Renal cortex interstitium (tissue), 11 donors: ENCODE measurements around the gene RCOR3. TPM values are rescaled to one million over a fixed set of nuclear protein-coding genes. Genes with fewer than 3 reads are reported as not detected.
"Not testable (repeated sequence)": the region's sequence is repeated elsewhere in the genome, so short reads cannot be mapped to it uniquely, and the experiment has no call there.

Source experiments
- DNase-seq, 11 donors: peaks; one replicate each; pipeline ENCODE4 v3.0.0-alpha.2; 2013; ENCODE audit warnings: low read depth in 9 of 11, low spot score in 4 of 11; ENCODE audit errors: extremely low read depth in 1 of 11
- polyA plus RNA-seq, 3 donors: library from polyadenylated mRNA; unstranded; fragments of 120-200 nt; gene quantifications; one replicate each; pipeline ENCODE4 v1.2.1, GENCODE V29; 2013; ENCODE audit not compliant: insufficient read length in 3 of 3

Gene RCOR3
- polyA plus RNA-seq, 3 donors, result 69.3 to 106 (median 76.8) TPM

DNA sequence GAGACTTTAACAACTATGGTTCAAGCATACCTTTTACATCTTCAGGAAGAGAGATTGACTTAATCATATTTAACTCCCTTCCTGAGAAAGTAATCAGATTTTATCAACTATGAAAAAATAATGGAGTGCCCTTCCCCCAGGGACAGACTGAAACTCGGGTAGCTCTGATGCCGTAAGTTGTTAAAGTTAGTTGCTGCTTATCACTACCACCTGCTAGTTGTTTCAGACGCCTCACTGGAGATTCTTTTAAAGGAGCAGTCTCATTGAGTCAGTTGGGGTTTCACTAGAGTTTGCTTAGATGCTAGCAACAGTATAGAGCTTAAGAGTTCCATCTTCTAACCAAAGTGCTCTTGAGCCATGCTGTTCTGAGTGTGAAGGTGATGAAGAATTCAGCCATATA is 50.5 kb downstream of the RCOR3 start:
- no peak for DNase-seq

DNA sequence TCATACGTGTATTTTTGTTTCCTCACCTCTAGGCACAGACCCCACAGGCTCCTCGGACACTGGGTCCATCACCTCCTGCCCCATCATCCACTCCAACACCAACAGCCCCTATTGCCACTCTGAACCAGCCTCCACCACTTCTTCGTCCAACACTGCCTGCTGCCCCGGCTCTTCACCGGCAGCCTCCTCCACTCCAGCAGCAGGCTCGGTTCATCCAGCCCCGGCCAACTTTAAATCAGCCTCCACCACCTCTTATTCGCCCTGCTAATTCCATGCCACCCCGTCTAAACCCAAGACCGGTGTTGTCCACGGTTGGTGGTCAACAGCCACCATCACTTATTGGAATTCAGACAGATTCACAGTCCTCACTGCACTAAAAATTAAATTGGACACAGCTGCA is 54.2 kb downstream of the RCOR3 start:
- no peak for DNase-seq

DNA sequence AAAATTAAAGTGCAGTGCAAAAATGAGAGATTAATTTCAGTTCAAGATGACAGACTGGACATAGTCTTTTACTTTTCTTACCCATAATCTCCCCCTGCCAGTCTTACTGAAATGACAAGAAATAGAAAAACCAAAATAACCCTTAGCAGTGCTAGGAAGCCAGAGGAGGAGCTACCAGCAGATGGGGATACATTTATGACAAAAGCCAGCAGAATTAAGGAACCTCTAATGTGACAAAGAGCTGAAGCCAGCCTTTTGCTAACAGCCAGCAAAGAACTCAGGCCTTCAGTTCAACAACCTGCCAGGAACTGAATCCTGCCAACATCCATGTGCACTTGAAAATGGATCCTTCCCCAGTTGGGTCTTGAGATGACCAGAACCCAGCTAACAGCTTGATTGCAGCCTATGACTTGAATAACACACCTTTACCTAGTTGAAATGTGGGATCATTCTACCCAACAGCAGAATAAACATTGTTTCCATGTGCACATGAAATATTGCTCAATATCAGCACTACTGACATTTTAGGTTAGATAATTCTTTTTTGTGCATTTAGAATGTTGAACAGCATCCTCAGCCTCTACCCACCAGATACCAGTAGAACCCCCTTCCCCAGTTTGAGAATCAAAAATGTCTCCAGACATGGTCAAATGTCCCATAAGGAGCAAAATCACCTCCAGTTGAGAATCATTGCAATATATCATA is 59.6 kb downstream of the RCOR3 start:
- DNase-seq, result no peak

DNA sequence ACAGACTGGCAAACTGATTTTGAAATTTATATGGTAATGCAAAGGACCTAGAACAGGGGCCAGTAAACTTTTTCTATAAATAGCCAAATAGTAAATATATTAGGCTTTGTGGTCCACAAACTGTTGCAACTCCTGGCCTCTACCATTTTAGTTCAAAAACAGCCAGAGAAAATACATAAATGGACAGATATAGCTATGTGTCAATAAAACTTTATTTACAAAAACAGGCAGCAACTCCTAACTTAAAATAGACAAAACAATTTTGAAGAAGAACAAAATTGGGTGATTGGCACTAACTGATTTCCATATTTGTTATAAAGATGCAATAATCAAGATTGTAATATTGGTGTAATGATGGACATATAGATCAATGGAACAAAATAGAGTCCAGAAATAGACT is 60.7 kb downstream of the RCOR3 start:
- no peak for DNase-seq

DNA sequence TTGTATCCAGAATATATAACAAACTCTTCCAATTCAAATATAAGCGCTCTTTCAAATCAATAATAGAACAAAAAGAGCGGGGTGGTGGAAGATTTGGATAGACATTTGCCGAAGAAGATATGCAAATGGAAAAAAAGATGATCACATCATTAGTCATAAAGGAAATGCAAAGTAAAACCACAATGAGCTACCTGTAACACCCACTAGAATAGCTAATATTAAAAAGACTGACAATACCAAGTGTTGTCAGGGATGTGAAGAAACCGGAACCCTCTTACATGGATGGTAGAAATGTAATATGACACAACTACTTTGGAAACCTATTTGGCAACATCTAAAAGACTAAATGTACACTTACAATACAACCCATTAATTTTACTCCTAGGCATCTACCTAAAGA is 61.8 kb downstream of the RCOR3 start:
- DNase-seq, result no peak

DNA sequence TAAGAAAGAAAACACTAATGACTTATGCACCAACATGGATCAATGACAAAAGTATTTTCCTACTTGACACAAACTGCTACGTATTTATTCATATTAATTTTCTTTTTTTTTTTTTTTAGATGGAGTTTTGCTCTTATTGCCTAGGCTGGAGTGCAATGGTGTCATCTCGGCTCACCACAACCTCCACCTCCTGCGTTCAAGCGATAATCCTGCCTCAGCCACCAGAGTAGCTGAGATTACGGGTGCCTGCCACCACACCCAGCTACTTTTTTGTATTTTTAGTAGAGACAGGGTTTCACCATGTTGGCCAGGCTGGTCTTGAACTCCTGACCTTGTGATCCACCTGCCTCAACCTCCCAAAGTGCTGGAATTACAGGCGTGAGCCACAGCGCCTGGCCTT is 62.5 kb downstream of the RCOR3 start:
- DNase-seq, result not testable (repeated sequence)

DNA sequence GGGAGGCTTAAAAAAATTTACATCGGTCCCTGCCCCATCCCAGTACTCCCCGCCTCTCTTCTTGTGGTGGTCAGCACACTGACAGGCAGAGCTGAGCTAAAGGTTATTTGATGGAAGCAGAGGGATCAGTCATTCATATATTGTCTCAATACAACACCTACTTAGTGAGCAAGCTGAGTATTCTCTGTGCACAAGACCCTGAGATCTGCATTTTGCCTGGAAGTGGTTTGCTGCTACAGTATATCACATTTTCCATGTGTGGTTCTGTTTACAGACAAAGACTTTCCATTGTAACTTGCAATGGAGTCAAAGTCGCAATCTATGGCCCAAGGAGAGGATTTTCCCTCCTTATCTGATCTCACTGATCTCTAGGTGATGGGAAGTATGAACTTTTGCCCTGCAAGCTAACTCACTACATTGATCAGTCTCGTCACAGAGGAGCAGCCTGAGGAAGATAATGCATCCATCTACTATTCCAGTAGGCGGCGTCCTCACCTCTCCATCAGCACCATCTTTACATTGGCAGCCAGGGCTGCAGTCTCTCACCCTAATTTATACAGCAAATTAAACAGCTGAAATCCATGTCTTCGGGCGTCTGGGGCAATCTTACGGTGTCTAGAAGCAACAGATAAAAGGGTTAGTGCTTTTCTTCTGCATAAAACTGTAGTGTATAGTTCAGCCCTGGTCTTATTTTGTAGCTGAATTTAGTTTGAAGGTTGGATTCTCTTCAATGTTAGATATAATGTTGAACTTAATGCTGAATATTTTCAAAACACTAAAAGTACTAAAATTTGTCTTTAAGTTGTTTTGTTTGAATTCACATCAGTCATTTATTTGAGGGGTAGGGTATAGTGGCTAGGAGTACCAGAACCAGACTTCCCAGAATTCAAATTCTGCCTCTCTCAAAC is 64.2 kb downstream of the RCOR3 start:
- DNase-seq, result peak in 8 of 11 donors; percentile 21 to 61 (median 44)

DNA sequence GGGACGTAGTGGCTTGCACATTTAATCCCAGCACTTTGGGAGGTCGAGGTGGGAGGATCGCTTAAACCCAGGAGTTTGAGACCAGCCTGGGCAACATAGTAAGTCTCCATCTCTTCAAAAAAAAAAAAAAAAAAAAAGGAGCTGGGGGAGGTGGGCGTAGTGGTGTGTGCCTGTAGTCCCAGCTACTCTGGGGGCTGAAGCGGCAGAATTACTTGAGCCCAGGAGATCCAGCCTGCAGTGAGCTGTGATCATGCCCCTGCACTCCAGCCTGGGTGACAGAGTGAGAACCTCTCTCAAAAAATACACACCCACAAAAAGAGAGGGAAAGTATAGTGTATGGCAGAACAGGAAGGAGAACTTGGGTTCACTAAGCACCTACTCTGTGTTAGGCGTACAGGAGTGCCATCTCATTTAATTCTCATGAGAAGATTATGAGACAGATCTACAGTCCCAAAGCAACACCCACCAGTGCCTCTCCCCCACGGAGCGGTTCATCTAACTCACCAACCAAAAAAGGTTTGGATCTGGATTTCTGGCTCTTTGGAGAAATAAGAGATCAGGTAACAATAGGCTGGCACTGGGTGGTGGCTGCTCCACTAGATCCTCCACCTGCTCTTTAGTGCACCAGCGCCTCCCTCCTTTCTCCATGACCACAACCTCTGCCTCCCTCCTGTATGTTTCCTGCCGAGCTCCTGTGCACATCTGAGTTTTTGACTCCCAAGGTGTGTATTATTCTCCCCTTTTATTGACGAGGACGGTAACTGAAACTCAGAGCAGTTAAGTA is 66.0 kb downstream of the RCOR3 start:
- DNase-seq, result no peak

DNA sequence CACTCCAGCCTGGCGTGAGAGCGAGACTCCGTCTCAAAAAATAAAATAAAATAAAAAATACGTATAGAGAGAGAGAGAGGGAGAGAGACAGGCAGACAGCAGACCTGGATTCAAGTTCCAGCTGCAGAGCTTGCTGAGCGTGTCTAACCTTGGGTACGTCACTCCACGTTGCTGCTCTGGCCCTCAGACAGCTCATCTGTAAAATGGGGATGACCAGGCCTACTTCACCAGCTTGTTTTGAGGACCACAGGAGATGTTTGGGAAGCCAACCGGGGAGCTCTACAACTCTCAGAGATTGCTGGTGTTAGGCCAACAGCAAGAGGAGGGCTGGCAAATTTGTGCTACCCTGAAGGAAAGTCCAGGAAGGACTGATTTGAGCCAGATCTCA is 67.0 kb downstream of the RCOR3 start:
- DNase-seq, result no peak

DNA sequence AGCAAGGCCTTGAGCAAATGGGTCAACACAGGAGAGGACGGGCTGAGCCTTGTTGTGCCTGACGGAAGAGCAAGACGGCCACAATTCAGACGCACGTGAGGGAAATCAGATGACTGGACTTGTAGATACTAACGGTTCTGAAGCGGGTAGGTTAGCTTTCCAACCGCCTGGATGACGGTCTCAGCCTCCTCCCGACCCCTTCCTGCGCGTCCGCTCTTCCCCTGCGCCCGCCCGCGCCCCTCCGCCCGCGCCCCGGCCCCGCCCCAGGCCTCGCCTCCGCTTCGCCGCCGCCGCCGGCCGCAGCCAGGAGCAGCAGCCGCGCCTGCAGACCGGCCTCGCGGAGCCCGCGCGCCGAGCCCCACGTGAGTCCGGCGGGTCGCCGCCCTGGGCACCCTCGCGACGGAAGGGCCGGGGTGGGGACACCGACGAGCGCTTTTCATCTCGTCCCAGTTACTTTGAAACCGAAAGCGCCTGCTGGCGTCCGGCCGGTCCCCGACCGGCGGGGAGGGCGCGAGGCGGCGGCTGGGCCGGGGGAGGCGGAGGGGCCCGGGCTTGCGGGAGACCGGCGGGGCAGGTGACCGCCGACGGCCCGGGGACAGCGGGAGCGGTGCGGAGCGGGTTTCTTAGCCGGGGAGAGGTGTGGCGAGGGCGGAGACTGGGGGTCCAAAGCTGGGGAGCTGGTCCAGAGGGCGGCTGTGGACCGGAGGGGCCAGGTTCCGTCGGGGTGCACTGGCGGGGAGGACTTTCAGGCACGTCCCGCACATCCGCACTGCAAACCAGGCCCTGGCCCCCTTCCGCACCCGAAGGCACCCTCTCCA is 67.6 kb downstream of the RCOR3 start, which contains the start of gene TRAF5:
TRAF5 (plus strand) TSS at position 306 of the 818 bp plus-strand sequence. CDS start 26,407 bp downstream, outside the sequence.
- DNase-seq, result peak in 7 of 11 donors; percentile 36 to 51 (median 40)

DNA sequence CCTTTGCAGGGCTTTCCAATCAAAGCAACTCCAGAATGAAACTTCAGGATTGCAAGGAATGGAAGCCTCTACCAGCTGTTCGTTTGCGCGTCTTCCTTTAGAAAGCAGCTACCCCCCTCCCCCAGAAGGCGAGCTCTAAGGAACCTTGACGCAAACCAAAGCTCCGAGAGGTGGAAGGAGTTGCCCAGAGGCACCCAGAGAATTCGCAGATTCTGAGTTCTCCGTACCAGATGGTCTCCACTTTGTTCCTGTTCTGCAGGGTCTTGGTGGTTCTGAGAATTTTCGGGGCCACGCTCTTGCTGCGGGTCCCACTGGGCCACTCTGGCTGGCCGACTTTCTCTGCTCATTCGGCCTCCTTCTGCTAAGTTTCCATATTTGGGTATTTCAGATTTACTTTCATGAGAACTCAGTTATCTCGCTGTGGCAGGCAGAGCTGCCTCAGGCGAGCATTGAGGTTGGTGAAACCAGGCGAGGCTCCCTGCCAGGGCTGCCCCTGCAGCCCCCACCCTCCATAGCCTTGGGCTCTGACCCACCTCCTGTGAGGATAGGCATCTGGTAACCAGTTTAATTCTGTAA is 68.3 kb downstream of the RCOR3 start:
- peak in 7 of 11 donors; percentile 25 to 51 (median 36) for DNase-seq

DNA sequence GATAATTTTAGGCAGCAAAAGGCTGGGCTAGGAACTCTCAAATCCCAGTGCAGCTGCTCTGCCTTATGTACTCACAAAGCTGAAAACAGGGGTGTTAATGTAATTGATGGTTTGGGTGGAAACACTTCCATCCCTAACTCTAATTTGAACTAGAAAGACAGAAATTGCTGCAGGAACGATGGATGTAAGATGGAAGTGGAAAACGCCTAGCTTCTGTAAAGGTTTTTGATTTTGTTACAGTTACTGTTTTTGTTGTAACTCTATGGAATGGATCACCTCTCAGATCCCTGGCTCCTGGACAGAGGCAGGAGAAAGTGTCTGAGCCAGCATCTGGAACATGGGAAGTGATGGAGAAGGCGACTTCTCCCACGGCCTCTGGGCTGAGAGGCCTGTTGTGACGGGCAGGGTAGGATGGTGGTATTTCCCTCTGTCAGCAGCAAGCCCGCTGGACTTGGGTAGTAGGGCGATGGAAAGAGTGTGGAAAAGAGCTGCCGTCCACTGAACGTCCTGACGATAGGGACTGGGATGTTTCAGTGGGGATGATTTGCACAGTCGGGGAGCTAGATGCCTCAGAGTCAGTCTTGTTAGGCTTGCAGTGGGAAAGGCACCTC is 69.0 kb downstream of the RCOR3 start:
- no peak for DNase-seq

DNA sequence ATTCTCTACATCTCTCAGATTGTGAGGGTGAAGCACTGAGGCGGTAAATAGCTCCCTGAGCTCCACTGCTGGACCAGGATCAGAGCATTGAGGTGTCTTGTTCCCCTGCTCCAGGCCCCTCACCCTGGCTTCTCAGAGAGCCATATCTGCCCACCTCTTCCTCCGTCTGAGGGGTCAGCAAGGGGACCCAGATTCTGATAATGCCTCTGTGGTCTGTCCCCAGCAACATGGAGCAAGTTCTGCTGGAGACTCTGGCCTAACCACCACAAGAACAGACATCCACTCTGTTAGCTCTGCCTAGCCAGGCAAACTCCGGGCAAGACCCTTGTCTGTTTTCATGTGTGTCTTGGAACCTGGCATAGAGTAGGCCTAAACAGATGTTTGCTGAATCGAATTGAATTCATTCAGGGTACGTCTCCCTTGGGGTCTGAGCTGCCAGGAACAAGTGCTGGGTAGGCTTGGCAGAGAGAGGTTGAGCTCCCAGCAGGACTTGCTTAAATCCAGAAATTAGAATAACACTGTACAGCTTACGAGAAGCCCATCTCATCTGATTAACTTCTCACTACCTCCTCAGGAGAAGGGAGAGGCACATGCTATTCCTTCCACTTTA is 69.8 kb downstream of the RCOR3 start:
- DNase-seq, result no peak

DNA sequence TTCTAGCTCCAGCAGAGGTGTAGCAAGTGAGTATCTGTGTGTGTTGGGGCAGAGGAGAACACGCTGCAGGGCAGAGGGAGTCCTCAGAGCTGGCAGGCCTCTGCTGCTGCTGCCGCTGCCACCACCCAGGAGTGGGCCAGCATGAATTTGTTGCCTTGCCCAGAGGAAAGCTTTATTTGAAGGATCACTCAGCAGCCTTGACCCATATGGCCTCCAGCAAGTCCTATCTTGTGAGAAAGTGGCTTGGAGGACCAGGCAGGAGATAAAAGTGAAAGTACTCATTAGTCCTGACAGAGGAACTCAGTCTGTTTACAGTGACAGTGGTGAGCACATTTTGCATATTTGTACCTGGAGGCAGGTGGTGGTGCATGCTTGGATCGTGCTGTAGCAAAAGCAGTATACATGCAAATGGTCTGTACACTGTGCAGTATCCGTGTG is 70.6 kb downstream of the RCOR3 start:
- DNase-seq, result no peak

DNA sequence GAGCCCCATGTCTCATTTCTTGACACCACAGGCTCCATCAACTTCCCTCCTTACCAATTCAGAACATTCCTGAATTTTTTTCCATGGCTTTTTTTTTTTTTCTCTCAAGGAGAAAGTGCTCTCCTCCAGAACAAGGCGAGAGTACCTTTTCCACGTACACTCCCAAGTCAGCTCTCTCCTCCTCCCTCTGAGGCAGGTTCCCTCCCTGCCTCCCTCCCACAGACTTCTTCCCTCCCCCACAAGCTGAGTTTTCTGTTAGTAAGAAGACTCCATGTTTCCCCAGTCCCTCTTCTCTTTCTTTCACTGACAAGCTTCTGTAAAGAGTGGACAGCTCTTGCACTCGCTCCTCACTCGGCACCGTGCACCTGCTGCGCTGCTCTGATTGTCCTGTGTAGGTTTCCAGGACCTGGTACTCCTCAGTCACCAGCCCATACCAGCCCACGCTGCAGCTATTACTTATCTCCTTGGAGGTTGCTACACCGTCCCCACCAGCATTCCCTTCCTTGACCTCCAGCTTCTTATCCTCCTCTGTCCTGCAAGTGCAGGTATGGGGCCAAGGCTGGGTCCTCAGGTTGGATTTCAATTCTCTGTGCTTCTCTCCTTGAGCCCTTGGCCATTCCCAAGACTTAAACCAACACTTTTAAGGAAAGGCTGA is 71.2 kb downstream of the RCOR3 start:
- no peak for DNase-seq

DNA sequence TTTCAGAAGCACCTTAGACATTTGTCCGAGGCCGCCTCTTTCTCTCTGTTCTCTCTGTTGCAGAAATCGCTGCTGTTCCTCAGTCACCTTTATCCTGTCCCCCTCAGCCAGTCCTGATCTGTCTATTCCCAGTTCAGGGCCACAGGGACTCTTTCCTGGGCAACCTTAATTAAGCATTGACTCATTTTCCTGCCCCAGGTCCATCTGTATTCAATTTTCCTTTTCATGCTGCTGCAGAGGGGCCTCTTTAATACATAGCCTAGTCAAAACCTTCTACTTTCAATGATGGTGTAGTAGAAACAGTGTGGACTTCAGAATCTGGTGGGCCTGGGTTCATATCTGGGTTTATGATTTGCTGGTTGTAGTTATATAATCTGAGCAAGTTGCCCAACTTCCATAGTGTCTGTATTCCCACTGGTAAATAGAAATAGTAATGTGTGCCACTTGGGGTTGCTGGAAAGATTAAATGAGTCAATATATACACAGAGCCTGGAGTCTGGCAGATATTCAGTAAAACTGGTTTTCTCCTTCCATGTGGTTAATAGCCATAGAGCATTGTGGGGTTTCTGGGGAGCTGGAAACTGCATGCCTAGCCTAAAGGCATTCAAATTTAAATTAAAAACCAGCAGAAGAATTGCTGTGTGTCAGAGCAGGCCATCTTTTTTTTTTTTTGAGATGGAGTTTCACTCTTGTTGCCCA is 72.0 kb downstream of the RCOR3 start:
- DNase-seq, result no peak
